NOMO-1 treated with DMSO at 0.1 percent for 48 hours (cell line): ENCODE results near the gene FANCG.

Source experiments
- DNase-seq: peaks from one replicate; lab custom pipeline; 2025; ENCODE audit not compliant: unreplicated experiment; lab: John Stamatoyannopoulos, UW

Gene FANCG

GRCh38 chr9:35104586-35104985 lies 24.8 kb upstream of the FANCG start:
- DNase-seq: no peak

GRCh38 chr9:35103660-35104191 lies 24.0 kb upstream of the FANCG start:
- DNase-seq: no peak

GRCh38 chr9:35102769-35103659 lies 23.3 kb upstream of the FANCG start, which contains the start of gene STOML2:
TSS of gene STOML2 (minus strand) at chr9:35103131. CDS start at chr9:35103094, 37 bp downstream.
- DNase-seq: peak; percentile 99

- DNase-seq: no peak
These were observed 22.7 kb upstream of the FANCG start for GRCh38 chr9:35102465-35102768.

- no peak for DNase-seq
These were observed 17.8 kb upstream of the FANCG start for GRCh38 chr9:35097573-35097972.

GRCh38 chr9:35096035-35096849 lies 16.5 kb upstream of the FANCG start, which contains the start of gene PIGO:
TSS of gene PIGO (minus strand) at chr9:35096591. CDS start at chr9:35095565, 1,026 bp downstream.
- peak; percentile 93 for DNase-seq

- no peak for DNase-seq
These were observed 11.8 kb upstream of the FANCG start for GRCh38 chr9:35091536-35091935.

GRCh38 chr9:35089434-35089833 lies 9.7 kb upstream of the FANCG start:
- no peak for DNase-seq

- no peak for DNase-seq
These were observed 5.3 kb upstream of the FANCG start for GRCh38 chr9:35085078-35085477.

- DNase-seq: no peak
These were observed 709 bp downstream of the FANCG start for GRCh38 chr9:35079041-35079425.

GRCh38 chr9:35078066-35078465 lies 1.7 kb downstream of the FANCG start:
- DNase-seq: no peak

- no peak for DNase-seq
These were observed 2.9 kb downstream of the FANCG start for GRCh38 chr9:35076848-35077247.

- no peak for DNase-seq
These were observed 4.4 kb downstream of the FANCG start for GRCh38 chr9:35075358-35075757.

- DNase-seq: no peak
These were observed 5.0 kb downstream of the FANCG start for GRCh38 chr9:35074791-35075190.

GRCh38 chr9:35074141-35074540 lies 5.6 kb downstream of the FANCG start:
- DNase-seq: no peak

- DNase-seq: no peak
These were observed 6.5 kb downstream of the FANCG start for GRCh38 chr9:35073279-35073612.

- DNase-seq: peak; percentile 100
These were observed 7.1 kb downstream of the FANCG start, which contains the start of gene VCP for GRCh38 chr9:35072461-35073278. TSS of gene VCP (minus strand) at chr9:35072625. CDS start at chr9:35072353, 272 bp downstream.

GRCh38 chr9:35071814-35072460 lies 7.8 kb downstream of the FANCG start:
- DNase-seq: peak; percentile 83

GRCh38 chr9:35070823-35071813 lies 8.6 kb downstream of the FANCG start:
- DNase-seq: peak; percentile 11
